Smooth muscle cell (in vitro differentiated cells): ENCODE measurements around the gene ATP11C. TPM values are rescaled to one million over a fixed set of nuclear protein-coding genes. Genes with fewer than 3 reads are reported as not detected.

Experiments
- DNase-seq: peaks from one replicate; lab custom pipeline; 2025; ENCODE audit not compliant: unreplicated experiment; lab: John Stamatoyannopoulos, UW
- H2AFZ ChIP-seq: fragments of 200-600 bp; sonication (generic); 2 replicates; pipeline ENCODE4 v1.6.0; 2016; ENCODE audit warnings: antibody characterized with exemption, low read depth, mild to moderate bottlenecking
- H3F3A ChIP-seq: fragments of 200-600 bp; sonication (generic); 2 replicates; pipeline ENCODE4 v1.6.0; 2017; ENCODE audit warnings: antibody characterized with exemption, low read depth
- H3K27ac ChIP-seq: fragments of 200-600 bp; sonication (generic); 2 replicates; pipeline ENCODE4 v1.5.1; 2016; ENCODE audit warnings: low read depth, mild to moderate bottlenecking
- H3K27me3 ChIP-seq: fragments of 200-600 bp; sonication (generic); 2 replicates; pipeline ENCODE4 v1.6.1; 2016; ENCODE audit warnings: low read depth, mild to moderate bottlenecking
- H3K36me3 ChIP-seq: fragments of 200-600 bp; sonication (generic); 2 replicates; pipeline ENCODE4 v1.5.1; 2016; ENCODE audit warnings: low read depth
- H3K4me1 ChIP-seq: fragments of 200-600 bp; sonication (generic); 2 replicates; pipeline ENCODE4 v1.5.1; 2016; ENCODE audit warnings: low read depth
- H3K4me2 ChIP-seq: fragments of 200-600 bp; sonication (generic); 2 replicates; pipeline ENCODE4 v1.6.0; 2016; ENCODE audit warnings: mild to moderate bottlenecking
- H3K4me3 ChIP-seq: fragments of 200-600 bp; sonication (generic); 2 replicates; pipeline ENCODE4 v1.5.1; 2016; ENCODE audit warnings: mild to moderate bottlenecking
- H3K79me2 ChIP-seq: fragments of 200-600 bp; sonication (generic); 2 replicates; pipeline ENCODE4 v1.6.0; 2016; ENCODE audit warnings: low read depth, mild to moderate bottlenecking
- H3K9ac ChIP-seq: fragments of 200-600 bp; sonication (generic); 2 replicates; pipeline ENCODE4 v1.6.0; 2016; ENCODE audit warnings: low read depth
- H3K9me3 ChIP-seq: fragments of 200-600 bp; sonication (generic); replicated peaks from 2 replicates; pipeline ENCODE4 v1.5.1; 2016; ENCODE audit warnings: low read depth
- H4K20me1 ChIP-seq: fragments of 200-600 bp; sonication (generic); 2 replicates; pipeline ENCODE4 v1.6.0; 2016; ENCODE audit warnings: low read depth
- CTCF ChIP-seq: fragments of 200-600 bp; sonication (generic); IDR thresholded peaks from 2 replicates; pipeline ENCODE4 v1.5.1; 2017; ENCODE audit warnings: borderline replicate concordance, mild to moderate bottlenecking, antibody characterized with exemption; ENCODE audit not compliant: insufficient read depth, poor library complexity, severe bottlenecking
- WGBS: methylation state at CpG from one replicate; pipeline ENCODE4 v1.1.7; 2016; ENCODE audit warnings: low lambda C conversion rate; 5-methylcytosine and 5-hydroxymethylcytosine counted together
- polyA plus RNA-seq: library from polyadenylated mRNA; unstranded; fragments of >200 nt; fragmentation: Nextera tagmentation; extraction: Ambion mirVana; gene quantifications from 2 replicates; pipeline ENCODE4 v1.2.1, GENCODE V29; 2016
- total RNA-seq: library from RNA; depleted of rRNA; stranded (reverse); fragments of >200 nt; gene quantifications from 2 replicates; pipeline ENCODE4 v1.2.3, GENCODE V29; 2014

Gene ATP11C
- total and polyA plus RNA-seq, 2 experiments from 2014 or later = 3.2 to 17.1 TPM

GRCh38 chrX:139770366-139770765 is 162.5 kb downstream of the ATP11C start:
- Histone ChIP-seq H3K4me1 (no peaks in the 10 kb centered on the region), H3K27ac (no peak overlapping the region), H3K9me3 (no peaks in the 10 kb centered on the region), H3F3A (no peaks in the 10 kb centered on the region), H3K36me3 (no peaks in the 10 kb centered on the region), H2AFZ (no peak overlapping the region), H3K4me2 (no peak overlapping the region), H3K79me2 (no peaks in the 10 kb centered on the region), H3K9ac (no peak overlapping the region), H3K27me3 (no peaks in the 10 kb centered on the region), H4K20me1 (no peaks in the 10 kb centered on the region), H3K4me3 (no peak overlapping the region)
- TF ChIP-seq CTCF = no peak
- DNase-seq = no peak
- WGBS = 90% methylated on average over 2 of the region's 2 CpGs

GRCh38 chrX:139766545-139766983 is 166.3 kb downstream of the ATP11C start:
- Histone ChIP-seq H3K9ac (no peak overlapping the region), H3K36me3 (no peaks in the 10 kb centered on the region), H4K20me1 (no peaks in the 10 kb centered on the region), H3F3A (no peaks in the 10 kb centered on the region), H3K4me1 (no peaks in the 10 kb centered on the region), H2AFZ (no peak overlapping the region), H3K4me3 (no peak overlapping the region), H3K4me2 (no peak overlapping the region), H3K79me2 (no peaks in the 10 kb centered on the region), H3K27me3 (no peaks in the 10 kb centered on the region), H3K27ac (no peak overlapping the region), H3K9me3 (no peaks in the 10 kb centered on the region)
- TF ChIP-seq CTCF = no peak
- no peak for DNase-seq
- WGBS = 97% methylated on average over 5 of the region's 5 CpGs

GRCh38 chrX:139762400-139763183 is 170.3 kb downstream of the ATP11C start:
- Histone ChIP-seq H3K27ac (no peak overlapping the region), H3K27me3 (no peaks in the 10 kb centered on the region), H3K36me3 (no peaks in the 10 kb centered on the region), H3K9me3 (no peaks in the 10 kb centered on the region), H2AFZ (no peak overlapping the region), H3K4me3 (no peak overlapping the region), H3K4me2 (no peak overlapping the region), H3K79me2 (no peaks in the 10 kb centered on the region), H3K4me1 (no peaks in the 10 kb centered on the region), H3F3A (no peaks in the 10 kb centered on the region), H4K20me1 (no peaks in the 10 kb centered on the region), H3K9ac (no peak overlapping the region)
- TF ChIP-seq CTCF = no peak
- 85% methylated on average over 4 of the region's 4 CpGs for WGBS
- no peak for DNase-seq

- Histone ChIP-seq H2AFZ (no peak overlapping the region), H3K36me3 (peaks cover 10% of the 10 kb centered on the region), H3K4me2 (no peak overlapping the region), H4K20me1 (no peaks in the 10 kb centered on the region), H3K9me3 (peaks cover 5% of the 10 kb centered on the region), H3K9ac (no peak overlapping the region), H3K4me3 (no peak overlapping the region), H3K27ac (no peak overlapping the region), H3K4me1 (no peaks in the 10 kb centered on the region), H3F3A (no peaks in the 10 kb centered on the region), H3K27me3 (no peaks in the 10 kb centered on the region), H3K79me2 (no peaks in the 10 kb centered on the region)
- no peak for DNase-seq
- WGBS = 51% methylated on average over 4 of the region's 4 CpGs
- peak; percentile 43 for TF ChIP-seq CTCF
Observed at GRCh38 chrX:139759637-139760036, 173.2 kb downstream of the ATP11C start.
